ENCODE data around the gene NRARP. TPM values are rescaled to one million over a fixed set of nuclear protein-coding genes. Genes with fewer than 3 reads are reported as not detected.

Gene NRARP
- polyA plus RNA-seq, 4 donors, result 5.7 to 8.5 (median 8.2) TPM

DNA sequence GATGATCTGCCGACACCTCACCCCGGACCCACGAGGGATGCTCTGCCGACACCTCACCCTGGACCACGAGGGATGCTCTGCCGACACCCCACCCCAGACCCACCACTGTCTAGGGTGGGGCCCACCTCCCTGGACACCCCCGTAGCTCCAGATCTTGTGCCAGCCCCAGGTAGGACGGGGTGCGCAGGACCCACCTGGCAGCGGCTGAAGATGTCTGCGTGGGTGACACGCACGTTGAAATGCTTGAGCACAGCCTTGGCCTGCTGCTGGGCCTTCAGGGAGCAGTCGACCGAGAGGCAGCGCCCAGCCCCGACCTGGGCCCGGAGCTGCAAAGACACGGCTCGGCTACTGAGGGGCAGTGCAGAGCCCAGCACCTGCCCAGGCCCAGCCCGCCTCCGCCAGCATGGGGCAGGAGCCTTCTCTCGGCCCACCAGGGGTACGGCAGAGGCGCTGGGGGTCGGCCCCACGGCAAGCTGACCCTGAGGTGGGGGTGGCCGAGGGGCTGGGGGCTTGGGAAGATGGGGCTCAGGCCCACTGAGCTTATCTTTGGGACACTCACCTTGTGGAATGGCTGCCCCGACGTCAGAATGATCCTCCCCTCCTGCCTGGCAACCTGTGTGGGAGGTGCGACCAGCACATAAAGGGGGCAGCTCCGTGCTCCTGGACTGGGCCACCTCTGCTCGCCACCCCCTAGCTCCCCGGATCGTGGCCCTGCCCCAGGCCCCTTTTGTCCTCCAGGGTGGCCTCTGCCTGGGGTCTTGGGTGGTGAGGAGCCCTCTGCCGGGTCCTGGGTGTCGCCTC is 21.7 kb upstream of the NRARP start:
- DNase-seq (ENCODE audit: low read depth in 4 of 4, low spot score in 2 of 4), result no peak

DNA sequence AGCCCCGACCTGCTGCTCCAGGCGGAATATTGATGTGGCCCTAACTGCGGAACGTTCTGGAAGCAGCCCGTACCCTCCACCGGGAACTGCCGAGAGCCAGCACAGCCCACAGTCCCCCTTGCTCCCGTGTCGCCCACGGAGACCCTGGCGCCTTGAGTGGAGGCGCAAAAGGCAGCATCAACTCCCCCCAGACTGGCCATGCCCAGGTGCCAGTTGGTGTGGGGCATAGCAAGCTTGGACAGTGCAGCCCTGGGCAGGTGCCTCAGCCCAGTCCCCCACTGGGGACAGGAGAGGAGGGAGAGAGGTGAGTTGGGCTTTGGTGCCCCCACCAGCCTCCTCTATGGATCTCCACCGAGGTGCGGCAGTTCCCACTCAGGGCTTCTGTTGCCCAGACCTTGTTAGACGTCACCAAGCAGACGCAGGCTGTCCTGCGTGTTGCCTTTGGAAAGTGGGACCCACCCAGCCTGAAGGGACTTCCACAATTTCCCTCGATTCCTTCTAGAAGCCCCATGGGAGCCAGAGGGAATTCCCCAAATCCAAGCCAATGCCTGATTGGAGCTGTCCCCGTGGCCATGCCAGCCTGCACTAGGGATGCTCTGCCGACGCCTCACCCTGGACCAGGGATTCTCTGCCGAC is 19.8 kb upstream of the NRARP start:
- no peak for DNase-seq (ENCODE audit: low read depth in 4 of 4, low spot score in 2 of 4)

GRCh38 chr9:137320555-137321384 is 18.7 kb upstream of the NRARP start:
- no peak for DNase-seq (ENCODE audit: low read depth in 4 of 4, low spot score in 2 of 4)

- DNase-seq (ENCODE audit: low read depth in 4 of 4, low spot score in 2 of 4), result no peak
Measured at GRCh38 chr9:137319739-137320551, 17.9 kb upstream of the NRARP start.

DNA sequence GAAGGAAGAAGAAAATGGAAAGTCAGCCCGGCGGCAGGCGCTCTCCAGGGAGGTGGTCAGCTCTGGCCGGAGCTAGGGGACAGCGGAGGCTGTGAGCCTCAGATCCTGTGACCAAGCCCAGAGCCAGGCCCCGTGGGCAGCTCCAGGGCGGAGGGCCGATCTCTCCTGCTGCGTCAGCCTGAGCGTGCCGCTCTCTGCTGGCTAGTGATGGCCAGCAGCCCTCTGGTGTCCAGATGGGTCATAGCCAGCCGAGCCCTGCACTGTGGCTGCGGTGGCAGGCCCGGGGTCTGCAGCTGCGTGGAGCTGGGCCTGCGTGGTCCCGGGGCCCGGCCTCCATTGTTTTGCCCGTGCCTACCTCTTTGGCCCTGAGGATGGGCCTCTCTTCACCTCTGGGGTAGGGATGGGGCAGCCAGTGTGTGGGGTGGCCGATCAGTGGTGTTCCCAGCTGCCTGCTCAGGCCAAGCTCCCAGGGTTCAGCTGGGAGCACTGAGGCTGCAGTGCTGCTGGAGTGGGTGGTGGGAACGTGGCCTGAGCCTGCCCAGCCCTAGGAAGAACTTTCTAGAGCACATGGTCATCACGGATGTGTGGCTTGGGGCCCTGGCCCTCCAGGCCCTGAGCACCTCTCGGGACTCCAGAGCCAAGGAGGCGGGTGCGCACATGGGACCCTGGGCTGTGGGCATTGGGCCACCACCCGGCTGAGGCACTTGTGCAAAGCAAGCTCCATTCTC is 17.1 kb upstream of the NRARP start:
- DNase-seq (ENCODE audit: low read depth in 4 of 4, low spot score in 2 of 4), result no peak

DNA sequence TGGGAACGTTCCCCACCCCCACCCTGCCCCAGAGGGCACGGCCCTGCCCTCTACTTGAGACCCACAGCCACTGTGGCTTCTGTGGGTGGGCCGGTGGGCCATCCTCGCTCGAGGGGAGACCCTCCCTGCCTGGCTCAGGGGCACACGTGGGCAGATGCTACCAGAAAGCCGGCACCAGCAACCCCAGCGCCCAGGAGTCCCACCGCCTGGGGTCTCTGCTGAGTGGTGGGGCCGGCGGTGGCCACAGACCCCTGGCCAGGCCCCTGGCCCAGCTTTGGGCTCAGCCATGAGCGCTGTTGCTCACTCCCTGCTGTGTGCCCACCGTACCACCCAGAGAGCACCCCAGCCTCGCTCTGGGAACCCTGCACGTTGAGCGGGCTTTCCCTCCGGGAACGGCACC is 16.5 kb upstream of the NRARP start:
- no peak for DNase-seq (ENCODE audit: low read depth in 4 of 4, low spot score in 2 of 4)

- no peak for DNase-seq (ENCODE audit: low read depth in 4 of 4, low spot score in 2 of 4)
Measured at GRCh38 chr9:137317718-137318511, 15.8 kb upstream of the NRARP start.

GRCh38 chr9:137317021-137317717 is 15.1 kb upstream of the NRARP start:
- no peak for DNase-seq (ENCODE audit: low read depth in 4 of 4, low spot score in 2 of 4)

- DNase-seq (ENCODE audit: low read depth in 4 of 4, low spot score in 2 of 4), result no peak
Measured at GRCh38 chr9:137316012-137316981, 14.2 kb upstream of the NRARP start.

- DNase-seq (ENCODE audit: low read depth in 4 of 4, low spot score in 2 of 4), result no peak
Measured at GRCh38 chr9:137315581-137316011, 13.5 kb upstream of the NRARP start.

DNA sequence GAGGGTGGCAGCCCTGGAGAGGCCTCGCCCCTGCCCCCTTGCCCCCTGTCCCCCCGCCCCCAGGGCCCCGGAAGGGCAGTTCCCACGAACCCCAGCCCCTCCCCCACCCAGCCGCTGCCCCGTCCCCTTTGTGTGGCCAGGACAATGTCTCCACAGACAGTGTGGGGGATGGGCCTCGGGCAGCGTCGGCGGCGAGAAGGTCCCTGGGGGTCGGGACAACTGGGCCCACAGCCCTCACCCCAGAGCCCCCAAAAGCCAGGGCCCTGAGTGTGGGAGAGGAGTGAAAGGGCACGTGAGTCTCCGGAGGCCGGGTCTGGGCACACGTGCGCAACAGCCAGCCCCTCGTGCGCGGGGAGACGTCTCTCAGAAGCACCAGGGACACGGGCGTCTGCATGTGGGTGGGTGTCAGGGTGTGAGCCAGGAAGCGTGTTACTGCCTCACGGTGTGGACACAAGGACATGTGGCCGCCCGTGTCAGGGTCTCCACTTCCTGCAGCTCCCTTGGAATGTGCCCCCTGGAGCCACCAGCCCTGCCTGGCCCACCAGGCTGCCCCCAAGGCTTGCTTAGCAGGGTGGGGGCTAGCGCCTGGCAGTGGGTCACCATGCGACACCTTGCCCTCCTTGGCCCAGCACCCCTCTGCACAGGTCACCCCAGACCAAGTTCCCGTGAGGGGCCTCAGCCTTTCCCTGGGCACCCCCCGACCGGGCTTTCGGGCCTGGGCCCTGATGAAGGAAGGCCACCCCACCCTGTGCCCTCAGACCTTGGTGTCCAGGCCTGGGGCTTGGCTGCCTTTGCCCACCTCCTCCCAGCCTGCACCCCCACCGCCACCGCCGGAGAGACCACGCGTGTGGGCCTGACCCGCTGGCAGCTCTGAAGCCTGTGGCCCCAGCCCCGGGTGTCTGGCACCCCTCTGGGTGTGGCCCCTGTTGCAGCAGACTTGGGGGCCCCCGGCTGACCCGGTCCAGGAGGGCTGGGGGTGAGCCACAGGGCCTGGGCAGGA is 12.8 kb upstream of the NRARP start:
- no peak for DNase-seq (ENCODE audit: low read depth in 4 of 4, low spot score in 2 of 4)

DNA sequence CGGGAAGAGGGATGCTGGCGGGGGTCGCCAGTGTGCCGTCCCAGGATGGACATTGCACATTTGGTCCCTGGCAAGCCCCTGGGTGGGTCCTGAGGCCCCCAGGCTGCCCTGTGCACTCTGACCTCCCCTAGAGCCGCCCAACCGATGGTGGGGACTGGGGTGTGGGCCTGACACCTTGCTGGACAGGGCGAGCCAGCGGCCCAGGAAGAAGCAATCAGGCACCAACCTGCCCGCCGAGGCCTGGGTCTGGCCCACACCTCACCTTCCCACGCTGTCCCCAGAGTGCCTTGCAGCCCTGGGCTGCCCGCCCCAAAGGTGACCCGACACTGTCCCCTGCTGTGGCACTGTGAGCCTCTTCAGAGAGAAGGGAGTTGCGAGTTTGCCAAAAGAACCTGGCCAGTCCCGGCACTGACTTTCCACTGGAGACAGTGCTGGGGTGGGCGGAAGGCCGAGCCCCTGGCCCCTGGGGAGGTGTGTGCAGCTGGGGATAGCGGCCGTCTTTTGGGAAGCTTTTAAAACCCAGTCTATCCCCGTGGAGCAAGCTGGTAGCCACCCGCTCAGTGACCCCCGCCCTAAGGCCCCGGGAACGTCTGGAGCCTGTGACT is 12.0 kb upstream of the NRARP start:
- no peak for DNase-seq (ENCODE audit: low read depth in 4 of 4, low spot score in 2 of 4)

DNA sequence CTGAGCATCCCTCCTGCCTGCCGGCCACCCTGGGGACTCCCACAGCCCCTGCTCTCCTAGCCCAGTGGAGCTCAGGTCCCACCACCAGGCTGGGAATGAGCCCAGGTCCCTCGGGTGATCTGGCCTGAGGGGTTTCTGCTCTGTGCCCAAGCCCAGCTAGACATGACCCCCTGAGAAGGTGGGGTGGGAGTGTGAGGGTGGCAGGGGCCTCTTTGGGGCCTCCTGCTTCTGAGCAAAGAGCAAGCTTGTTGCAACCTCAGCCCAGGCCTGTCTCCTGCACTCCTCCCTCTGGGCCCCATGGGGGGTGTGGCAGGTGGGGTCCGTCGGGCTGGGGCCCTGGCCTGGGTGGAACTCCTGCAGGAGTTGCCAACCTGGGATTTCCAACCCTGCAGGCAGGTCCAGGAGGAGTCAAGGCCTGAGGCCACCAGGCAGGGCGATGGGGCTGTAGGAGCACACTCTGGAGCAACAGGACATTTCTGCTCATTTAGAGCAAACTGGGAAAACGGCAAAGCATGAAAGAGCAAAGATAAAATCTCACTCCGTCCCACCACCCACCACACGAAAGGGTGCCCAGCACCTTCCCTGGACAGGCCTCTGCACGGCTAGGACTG is 11.4 kb upstream of the NRARP start:
- no peak for DNase-seq (ENCODE audit: low read depth in 4 of 4, low spot score in 2 of 4)

- DNase-seq (ENCODE audit: low read depth in 4 of 4, low spot score in 2 of 4), result no peak
Measured at GRCh38 chr9:137312852-137313325, 10.8 kb upstream of the NRARP start.
